ENCODE results near the gene TSR1. TPM values are rescaled to one million over a fixed set of nuclear protein-coding genes. Genes with fewer than 3 reads are reported as not detected.

The TSR1 gene
- total RNA-seq, 1 experiment from 2014 or later = 44.7 TPM

- ChIA-PET CTCF (no interaction called here), POLR2A (no interaction called here)
- ATAC-seq (no peak), DNase-seq (ENCODE audit: low read depth, low spot score) (no peak)
- BruUV-seq (replicated peaks) = no TSS peak
- H3K36me3 ChIP-seq (ENCODE audit: control insufficient read depth, insufficient read depth, low read length) = no peaks in the 10 kb centered on the region
- H3K4me1 ChIP-seq (ENCODE audit: control insufficient read depth, insufficient read depth, low read length) = no peaks in the 10 kb centered on the region
- no peak for TF ChIP-seq SIN3A (IDR thresholded peaks at IDR 0.05; ENCODE audit: borderline replicate concordance, insufficient read depth, low read depth, low read length)
- no peak for TF ChIP-seq TCF7L2 (IDR thresholded peaks at IDR 0.05; ENCODE audit: low read depth, low read length)
- TF ChIP-seq POLR2AphosphoS5 (IDR thresholded peaks at IDR 0.05; ENCODE audit: low read depth, low read length) = no peak
- TF ChIP-seq CTCF (IDR thresholded peaks at IDR 0.05) = no peak
- no peak for TF ChIP-seq REST (IDR thresholded peaks at IDR 0.05; ENCODE audit: insufficient read depth in 1 of 2, low read depth in 2 of 2, low read length in 1 of 2)
- H3K27me3 ChIP-seq (ENCODE audit: control insufficient read depth, insufficient read depth, low read length) = no peaks in the 10 kb centered on the region
- in situ Hi-C loops (cut with HindIII; ENCODE audit: low pct_unique_long_range_greater_than_20kb, low sequenced_read_pairs) (no loop called here), intact Hi-C loops (cut with micrococcal nuclease; ENCODE audit: unreplicated experiment) (no loop called here)
- no peak overlapping the region for H3K27ac ChIP-seq (ENCODE audit: low read length)
- H3K9me3 ChIP-seq (ENCODE audit: control insufficient read depth, insufficient read depth, low read depth, low read length) = no peaks in the 10 kb centered on the region
- H3K4me3 ChIP-seq (ENCODE audit: low read depth in 2 of 2, low read length in 2 of 2) = no peak overlapping the region
These were observed 36.9 kb upstream of the TSR1 start for GRCh38 chr17:2373179-2373578.

- DNase-seq (ENCODE audit: low read depth, low spot score) (no peak), ATAC-seq (no peak)
- Histone ChIP-seq H3K27ac (ENCODE audit: low read length) (no peak overlapping the region), H3K9me3 (ENCODE audit: control insufficient read depth, insufficient read depth, low read depth, low read length) (no peaks in the 10 kb centered on the region), H3K36me3 (ENCODE audit: control insufficient read depth, insufficient read depth, low read length) (no peaks in the 10 kb centered on the region), H3K4me1 (ENCODE audit: control insufficient read depth, insufficient read depth, low read length) (no peaks in the 10 kb centered on the region), H3K27me3 (ENCODE audit: control insufficient read depth, insufficient read depth, low read length) (no peaks in the 10 kb centered on the region), H3K4me3 (ENCODE audit: low read depth in 2 of 2, low read length in 2 of 2) (no peak overlapping the region)
- intact Hi-C loops (cut with micrococcal nuclease; ENCODE audit: unreplicated experiment) = no loop called here
- ChIA-PET POLR2A (no interaction called here), CTCF (interaction anchor here (0.7 kb wide), 1 partner anchor 43 kb away, joined by 3 read pairs; no protein-coding TSS in a partner anchor)
- in situ Hi-C loops (cut with HindIII; ENCODE audit: low pct_unique_long_range_greater_than_20kb, low sequenced_read_pairs) = no loop called here
- no TSS peak for BruUV-seq (replicated peaks)
- TF ChIP-seq SIN3A (IDR thresholded peaks at IDR 0.05; ENCODE audit: borderline replicate concordance, insufficient read depth, low read depth, low read length) (no peak), TCF7L2 (IDR thresholded peaks at IDR 0.05; ENCODE audit: low read depth, low read length) (no peak), POLR2AphosphoS5 (IDR thresholded peaks at IDR 0.05; ENCODE audit: low read depth, low read length) (no peak), REST (IDR thresholded peaks at IDR 0.05; ENCODE audit: insufficient read depth in 1 of 2, low read depth in 2 of 2, low read length in 1 of 2) (no peak), CTCF (IDR thresholded peaks at IDR 0.05) (no peak)
These were observed 36.4 kb upstream of the TSR1 start for GRCh38 chr17:2372681-2373080.
